IPS-20b (cell line): ENCODE measurements around the gene A3GALT2.

ENCODE experiments used
- H3K27ac ChIP-seq: one replicate; pipeline ENCODE4 v1.5.1; 2013; ENCODE audit warnings: low read length
- H3K27me3 ChIP-seq: 2 replicates; pipeline ENCODE4 v1.6.1; 2013; ENCODE audit warnings: mild to moderate bottlenecking, low read length, inconsistent platforms; ENCODE audit not compliant: insufficient read depth
- H3K36me3 ChIP-seq: 2 replicates; pipeline ENCODE4 v1.6.1; 2013; ENCODE audit warnings: low read depth, mild to moderate bottlenecking, inconsistent platforms, low read length, moderate library complexity; ENCODE audit not compliant: insufficient read depth
- H3K4me1 ChIP-seq: 2 replicates; pipeline ENCODE4 v1.6.1; 2013; ENCODE audit warnings: mild to moderate bottlenecking, control low read depth, inconsistent platforms, low read length, moderate library complexity; ENCODE audit not compliant: insufficient read depth
- H3K4me3 ChIP-seq: 2 replicates; pipeline ENCODE4 v1.5.1; 2013; ENCODE audit warnings: mild to moderate bottlenecking, low read length, inconsistent platforms
- H3K9ac ChIP-seq: 2 replicates; pipeline ENCODE4 v1.6.1; 2013; ENCODE audit warnings: low read depth, mild to moderate bottlenecking, inconsistent platforms, low read length, moderate library complexity
- H3K9me3 ChIP-seq: 2 replicates; pipeline ENCODE4 v1.6.1; 2013; ENCODE audit warnings: mild to moderate bottlenecking, low read depth, low read length, inconsistent platforms; ENCODE audit not compliant: insufficient read depth

The A3GALT2 gene

GRCh38 chr1:33349778-33350610, 29.1 kb upstream of the A3GALT2 start:
- Histone ChIP-seq H3K27ac (no peak overlapping the region), H3K36me3 (no peaks in the 10 kb centered on the region), H3K4me3 (peak overlapping the region; percentile 73), H3K4me1 (peaks cover 32% of the 10 kb centered on the region; the same call in 1 of the 2 replicates), H3K9me3 (no peaks in the 10 kb centered on the region), H3K27me3 (peaks cover 95% of the 10 kb centered on the region), H3K9ac (peak overlapping the region; percentile 36; the same call in 1 of the 2 replicates)

- Histone ChIP-seq H3K27ac (no peak overlapping the region), H3K27me3 (peaks cover 95% of the 10 kb centered on the region), H3K4me1 (peaks cover 32% of the 10 kb centered on the region; the same call in 1 of the 2 replicates), H3K36me3 (no peaks in the 10 kb centered on the region), H3K9ac (peak overlapping the region; percentile 54; the same call in 1 of the 2 replicates), H3K4me3 (peak overlapping the region; percentile 80), H3K9me3 (no peaks in the 10 kb centered on the region)
Measured at GRCh38 chr1:33349081-33349759, 28.3 kb upstream of the A3GALT2 start.

- Histone ChIP-seq H3K4me3 (peak overlapping the region; percentile 80), H3K9ac (peak overlapping the region; percentile 54; the same call in 1 of the 2 replicates), H3K4me1 (peaks cover 32% of the 10 kb centered on the region; the same call in 1 of the 2 replicates), H3K9me3 (no peaks in the 10 kb centered on the region), H3K36me3 (no peaks in the 10 kb centered on the region), H3K27me3 (peaks cover 95% of the 10 kb centered on the region), H3K27ac (no peak overlapping the region)
Measured at GRCh38 chr1:33348676-33349080, 27.8 kb upstream of the A3GALT2 start.

GRCh38 chr1:33348194-33348593, 27.3 kb upstream of the A3GALT2 start:
- H3K4me3 ChIP-seq: peak overlapping the region; percentile 80
- H3K4me1 ChIP-seq: peaks cover 32% of the 10 kb centered on the region; the same call in 1 of the 2 replicates
- peak overlapping the region; percentile 54; the same call in 1 of the 2 replicates for H3K9ac ChIP-seq
- H3K27ac ChIP-seq: no peak overlapping the region
- H3K9me3 ChIP-seq: no peaks in the 10 kb centered on the region
- H3K36me3 ChIP-seq: no peaks in the 10 kb centered on the region
- H3K27me3 ChIP-seq: peaks cover 94% of the 10 kb centered on the region

GRCh38 chr1:33347650-33347992, 26.7 kb upstream of the A3GALT2 start:
- Histone ChIP-seq H3K4me3 (peak overlapping the region; percentile 80; the same call in 1 of the 2 replicates), H3K36me3 (no peaks in the 10 kb centered on the region), H3K27me3 (peaks cover 88% of the 10 kb centered on the region), H3K9me3 (no peaks in the 10 kb centered on the region), H3K9ac (0 out of 2 replicates have a peak overlapping the region, but pooled peaks have one; percentile 16), H3K27ac (no peak overlapping the region), H3K4me1 (peaks cover 37% of the 10 kb centered on the region)

GRCh38 chr1:33346927-33347649, 26.2 kb upstream of the A3GALT2 start:
- Histone ChIP-seq H3K9ac (peak overlapping the region; percentile 16; the same call in 1 of the 2 replicates), H3K4me1 (peaks cover 39% of the 10 kb centered on the region), H3K36me3 (no peaks in the 10 kb centered on the region), H3K27me3 (peaks cover 83% of the 10 kb centered on the region), H3K9me3 (no peaks in the 10 kb centered on the region), H3K4me3 (peak overlapping the region; percentile 80; the same call in 1 of the 2 replicates), H3K27ac (no peak overlapping the region)

GRCh38 chr1:33346533-33346926, 25.6 kb upstream of the A3GALT2 start:
- Histone ChIP-seq H3K27ac (no peak overlapping the region), H3K4me3 (no peak overlapping the region; the same call in 1 of the 2 replicates), H3K4me1 (peaks cover 44% of the 10 kb centered on the region), H3K27me3 (peaks cover 83% of the 10 kb centered on the region), H3K36me3 (no peaks in the 10 kb centered on the region), H3K9me3 (no peaks in the 10 kb centered on the region), H3K9ac (no peak overlapping the region; the same call in 1 of the 2 replicates)

GRCh38 chr1:33344896-33345560, 24.1 kb upstream of the A3GALT2 start:
- Histone ChIP-seq H3K4me1 (peaks cover 55% of the 10 kb centered on the region), H3K27me3 (peaks cover 79% of the 10 kb centered on the region), H3K9ac (no peak overlapping the region), H3K36me3 (no peaks in the 10 kb centered on the region), H3K9me3 (no peaks in the 10 kb centered on the region), H3K27ac (no peak overlapping the region), H3K4me3 (no peak overlapping the region)

- Histone ChIP-seq H3K27ac (no peak overlapping the region), H3K4me1 (peaks cover 66% of the 10 kb centered on the region), H3K27me3 (peaks cover 83% of the 10 kb centered on the region), H3K4me3 (no peak overlapping the region), H3K9me3 (no peaks in the 10 kb centered on the region), H3K36me3 (no peaks in the 10 kb centered on the region), H3K9ac (no peak overlapping the region)
Measured at GRCh38 chr1:33343539-33343938, 22.6 kb upstream of the A3GALT2 start.

- Histone ChIP-seq H3K9me3 (no peaks in the 10 kb centered on the region), H3K27me3 (peaks cover 81% of the 10 kb centered on the region), H3K9ac (peak overlapping the region; percentile 41; the same call in 1 of the 2 replicates), H3K36me3 (no peaks in the 10 kb centered on the region), H3K4me3 (peak overlapping the region; percentile 21; the same call in 1 of the 2 replicates), H3K27ac (no peak overlapping the region), H3K4me1 (peaks cover 69% of the 10 kb centered on the region)
Measured at GRCh38 chr1:33342041-33342723, 21.3 kb upstream of the A3GALT2 start.
